HEK293T (cell line): Measurements from ENCODE around the gene C5AR1.

Source experiments
- CTCF ChIA-PET: fragments of 350-600 bp; formaldehyde crosslinking; extraction: SDS; loops from one replicate; lab custom pipeline; 2021; ENCODE audit warnings: antibody characterized with exemption, inconsistent platforms; lab: Yijun Ruan, JAX
- POLR2A ChIA-PET: fragments of 350-600 bp; formaldehyde crosslinking; extraction: SDS; loops from one replicate; lab custom pipeline; 2020; ENCODE audit warnings: antibody characterized with exemption, inconsistent platforms; lab: Yijun Ruan, JAX
- DNase-seq: peaks from one replicate; pipeline ENCODE4 v3.0.0; 2012; ENCODE audit warnings: mixed read lengths; ENCODE audit errors: extremely low spot score
- ARNT ChIP-seq: fragments of 450-650 bp; IDR thresholded peaks from 2 replicates; pipeline ENCODE4 v1.6.1; 2017; ENCODE audit warnings: mild to moderate bottlenecking
- BHLHE40 ChIP-seq: fragments of 450-650 bp; IDR thresholded peaks from 2 replicates; pipeline ENCODE4 v1.6.1; 2016; ENCODE audit warnings: mild to moderate bottlenecking, moderate library complexity, borderline replicate concordance
- CTBP1 ChIP-seq: fragments of 450-650 bp; IDR thresholded peaks from 2 replicates; pipeline ENCODE4 v1.6.1; 2016; ENCODE audit warnings: borderline replicate concordance
- ELF4 ChIP-seq: fragments of 450-650 bp; IDR thresholded peaks from 2 replicates; pipeline ENCODE4 v1.6.1; 2017; ENCODE audit warnings: antibody characterized with exemption
- FOXA1 ChIP-seq: fragments of 450-650 bp; IDR thresholded peaks from 2 replicates; pipeline ENCODE4 v1.6.1; 2016; ENCODE audit warnings: mild to moderate bottlenecking
- FOXK2 ChIP-seq: fragments of 450-650 bp; IDR thresholded peaks from 2 replicates; pipeline ENCODE4 v1.6.1; 2016; ENCODE audit warnings: mild to moderate bottlenecking
- FOXM1 ChIP-seq: fragments of 450-650 bp; IDR thresholded peaks from 2 replicates; pipeline ENCODE4 v1.6.1; 2017; ENCODE audit warnings: mild to moderate bottlenecking, borderline replicate concordance
- HDGF ChIP-seq: fragments of 450-650 bp; IDR thresholded peaks from 2 replicates; pipeline ENCODE4 v1.6.1; 2017; ENCODE audit warnings: antibody characterized with exemption, borderline replicate concordance
- L3MBTL2 ChIP-seq: fragments of 450-650 bp; conservative IDR thresholded peaks from 2 replicates; pipeline ENCODE4 v1.6.1; 2016; ENCODE audit warnings: mild to moderate bottlenecking
- LEF1 ChIP-seq: fragments of 450-650 bp; IDR thresholded peaks from 2 replicates; pipeline ENCODE4 v1.6.1; 2017; ENCODE audit warnings: mild to moderate bottlenecking, borderline replicate concordance
- NFRKB ChIP-seq: fragments of 450-650 bp; IDR thresholded peaks from 2 replicates; pipeline ENCODE4 v1.6.1; 2016; ENCODE audit warnings: mild to moderate bottlenecking, moderate library complexity
- SP1 ChIP-seq: fragments of 450-650 bp; IDR thresholded peaks from 2 replicates; pipeline ENCODE4 v1.6.1; 2017
- SUZ12 ChIP-seq: fragments of 450-650 bp; IDR thresholded peaks from 2 replicates; pipeline ENCODE4 v1.6.1; 2016; ENCODE audit warnings: mild to moderate bottlenecking
- TARDBP ChIP-seq: fragments of 450-650 bp; IDR thresholded peaks from 2 replicates; pipeline ENCODE4 v1.6.1; 2016
- ZNF384 ChIP-seq: fragments of 450-650 bp; IDR thresholded peaks from 2 replicates; pipeline ENCODE4 v1.6.1; 2016
- TF ChIP-seq, protein P1 (sequence below): fragments of 450-650 bp; IDR thresholded peaks from 2 replicates; pipeline ENCODE4 v1.6.1; 2016

The C5AR1 gene

DNA sequence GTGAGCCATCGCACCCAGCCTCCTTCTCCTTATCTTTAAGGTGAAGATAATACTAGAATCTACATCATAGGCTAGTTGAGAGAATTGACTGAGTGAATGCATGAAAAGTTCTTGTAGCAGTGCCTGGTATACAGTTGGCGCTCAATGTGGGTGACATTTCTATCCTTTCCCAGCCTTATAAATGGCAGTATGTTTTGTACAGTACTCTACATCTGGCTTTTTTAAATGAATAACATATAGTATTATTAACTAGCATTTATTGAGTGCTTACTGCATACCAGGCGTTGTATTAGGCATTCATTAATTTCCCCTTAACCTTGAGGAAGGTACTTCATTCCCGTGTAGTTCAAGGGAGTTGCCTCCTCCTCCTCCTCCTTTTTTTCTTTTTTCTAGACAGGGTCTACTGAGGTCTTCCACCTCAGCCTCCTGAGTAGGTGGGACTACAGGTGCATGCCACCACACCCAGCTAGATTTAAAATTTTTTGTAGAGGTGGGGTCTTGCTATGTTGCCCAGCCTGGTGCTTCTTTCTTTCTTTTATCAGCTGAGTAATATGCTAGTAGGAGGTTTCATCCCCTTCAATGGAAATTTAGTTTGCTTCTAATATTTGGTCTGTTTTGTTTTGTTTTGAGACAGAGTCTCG is 2.8 kb downstream of the C5AR1 start:
- DNase-seq: no peak
- ChIA-PET CTCF (interaction anchor here (0.6 kb wide), 1 partner anchor 320 kb away, joined by 3 read pairs; no protein-coding TSS in a partner anchor), POLR2A (no interaction called here)
- no peak for TF ChIP-seq FOXM1
- TF ChIP-seq TARDBP: no peak
- TF ChIP-seq SP1: no peak
- TF ChIP-seq FOXK2: no peak
- no peak for TF ChIP-seq HDGF
- no peak for TF ChIP-seq LEF1

DNA sequence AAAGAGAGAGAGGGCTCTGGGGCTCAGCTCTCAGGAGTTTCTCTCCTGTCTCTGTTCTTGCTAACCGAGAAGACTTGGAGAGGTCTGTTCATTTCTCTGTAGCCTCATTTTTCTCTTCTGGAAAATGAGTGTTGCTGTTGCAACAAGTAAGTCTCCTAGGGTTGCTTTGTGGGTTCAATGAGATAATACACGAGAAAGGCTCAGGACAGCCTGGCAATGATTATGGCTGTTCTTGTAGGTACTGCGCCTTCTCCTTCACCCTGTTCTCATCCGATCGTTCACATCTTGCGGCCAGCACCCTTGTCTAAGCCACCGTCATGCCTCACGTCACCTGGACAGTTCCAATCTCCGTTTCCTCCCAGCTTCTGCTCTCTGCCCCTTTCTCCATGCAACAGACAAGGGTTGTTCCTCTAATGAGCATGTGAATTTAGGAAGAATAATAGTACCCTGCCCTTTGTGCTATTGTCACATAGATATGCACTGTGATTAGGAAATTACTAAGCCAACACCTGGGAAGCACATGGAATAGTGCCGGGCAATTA is 4.2 kb downstream of the C5AR1 start:
- CTCF ChIA-PET: no interaction called here
- POLR2A ChIA-PET: no interaction called here
- no peak for TF ChIP-seq SP1
- no peak for TF ChIP-seq NFRKB
- no peak for TF ChIP-seq BHLHE40
- no peak for DNase-seq

DNA sequence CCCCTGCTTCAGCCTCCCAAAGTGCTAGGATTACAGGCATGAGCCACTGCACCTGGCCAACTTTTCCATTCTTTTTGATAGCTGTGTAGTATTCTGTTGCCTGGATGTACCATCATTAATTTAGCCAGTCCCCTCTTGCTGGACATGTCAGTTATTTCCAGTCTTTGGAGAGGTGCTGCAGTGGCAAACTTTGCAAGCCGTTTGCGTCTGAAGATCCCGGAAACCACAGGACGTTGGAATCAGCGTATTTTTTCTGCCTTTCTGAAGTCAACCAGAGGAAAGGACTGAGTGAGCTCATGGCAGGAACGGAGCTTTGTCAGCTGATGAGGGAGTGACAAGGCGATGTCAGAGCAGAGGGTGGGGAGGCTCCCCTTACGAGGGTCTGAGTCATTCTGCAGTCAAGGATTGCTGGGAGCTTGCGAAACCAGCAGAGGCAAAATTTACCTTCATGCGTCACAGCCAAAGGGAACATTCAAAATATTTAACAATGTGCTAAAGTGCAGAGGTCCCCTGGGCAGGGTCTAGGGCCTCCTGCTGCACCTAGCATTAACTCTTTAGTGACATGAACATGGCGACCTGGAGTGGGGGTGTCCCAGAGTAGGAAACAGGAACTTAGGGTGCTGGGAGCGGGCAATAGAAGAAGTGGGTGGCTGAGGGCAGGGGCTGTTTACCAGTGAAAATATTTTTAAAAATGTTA is 5.6 kb downstream of the C5AR1 start:
- peak; percentile 22 for DNase-seq
- POLR2A ChIA-PET: no interaction called here
- no peak for TF ChIP-seq TARDBP
- TF ChIP-seq L3MBTL2: no peak
- no peak for TF ChIP-seq FOXA1
- TF ChIP-seq, protein P1, sequence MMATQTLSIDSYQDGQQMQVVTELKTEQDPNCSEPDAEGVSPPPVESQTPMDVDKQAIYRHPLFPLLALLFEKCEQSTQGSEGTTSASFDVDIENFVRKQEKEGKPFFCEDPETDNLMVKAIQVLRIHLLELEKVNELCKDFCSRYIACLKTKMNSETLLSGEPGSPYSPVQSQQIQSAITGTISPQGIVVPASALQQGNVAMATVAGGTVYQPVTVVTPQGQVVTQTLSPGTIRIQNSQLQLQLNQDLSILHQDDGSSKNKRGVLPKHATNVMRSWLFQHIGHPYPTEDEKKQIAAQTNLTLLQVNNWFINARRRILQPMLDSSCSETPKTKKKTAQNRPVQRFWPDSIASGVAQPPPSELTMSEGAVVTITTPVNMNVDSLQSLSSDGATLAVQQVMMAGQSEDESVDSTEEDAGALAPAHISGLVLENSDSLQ: peak; percentile 57
- CTCF ChIA-PET: interaction anchor here (0.7 kb wide), 1 partner anchor 17 kb away, joined by 4 read pairs; no protein-coding TSS in a partner anchor

DNA sequence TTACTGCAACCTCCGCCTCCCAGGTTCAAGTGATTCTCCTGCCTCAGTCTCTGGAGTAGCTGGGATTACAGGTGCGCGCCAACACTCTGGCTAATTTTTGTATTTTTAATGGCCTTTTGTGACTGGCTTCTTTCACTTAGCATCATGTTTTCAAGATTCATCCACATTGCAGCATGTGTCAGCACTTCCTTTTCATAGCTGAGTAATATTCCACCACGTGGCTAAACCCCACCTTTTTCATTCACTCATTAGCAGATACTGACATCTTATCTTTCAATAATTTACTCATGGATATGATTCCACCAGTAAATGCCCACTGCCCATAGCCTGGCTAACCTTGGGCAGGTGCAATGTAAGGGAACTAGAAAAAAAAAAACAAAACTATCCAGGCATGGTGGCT is 6.9 kb downstream of the C5AR1 start:
- DNase-seq: no peak
- POLR2A ChIA-PET: no interaction called here
- CTCF ChIA-PET: no interaction called here
- TF ChIP-seq FOXA1 (no peak), SUZ12 (no peak), ARNT (no peak), BHLHE40 (no peak), CTBP1 (no peak), SP1 (no peak), NFRKB (no peak), FOXM1 (no peak), ZNF384 (no peak), ELF4 (no peak), HDGF (no peak), LEF1 (no peak), FOXK2 (no peak), L3MBTL2 (no peak)
- TF ChIP-seq, protein P1: no peak

DNA sequence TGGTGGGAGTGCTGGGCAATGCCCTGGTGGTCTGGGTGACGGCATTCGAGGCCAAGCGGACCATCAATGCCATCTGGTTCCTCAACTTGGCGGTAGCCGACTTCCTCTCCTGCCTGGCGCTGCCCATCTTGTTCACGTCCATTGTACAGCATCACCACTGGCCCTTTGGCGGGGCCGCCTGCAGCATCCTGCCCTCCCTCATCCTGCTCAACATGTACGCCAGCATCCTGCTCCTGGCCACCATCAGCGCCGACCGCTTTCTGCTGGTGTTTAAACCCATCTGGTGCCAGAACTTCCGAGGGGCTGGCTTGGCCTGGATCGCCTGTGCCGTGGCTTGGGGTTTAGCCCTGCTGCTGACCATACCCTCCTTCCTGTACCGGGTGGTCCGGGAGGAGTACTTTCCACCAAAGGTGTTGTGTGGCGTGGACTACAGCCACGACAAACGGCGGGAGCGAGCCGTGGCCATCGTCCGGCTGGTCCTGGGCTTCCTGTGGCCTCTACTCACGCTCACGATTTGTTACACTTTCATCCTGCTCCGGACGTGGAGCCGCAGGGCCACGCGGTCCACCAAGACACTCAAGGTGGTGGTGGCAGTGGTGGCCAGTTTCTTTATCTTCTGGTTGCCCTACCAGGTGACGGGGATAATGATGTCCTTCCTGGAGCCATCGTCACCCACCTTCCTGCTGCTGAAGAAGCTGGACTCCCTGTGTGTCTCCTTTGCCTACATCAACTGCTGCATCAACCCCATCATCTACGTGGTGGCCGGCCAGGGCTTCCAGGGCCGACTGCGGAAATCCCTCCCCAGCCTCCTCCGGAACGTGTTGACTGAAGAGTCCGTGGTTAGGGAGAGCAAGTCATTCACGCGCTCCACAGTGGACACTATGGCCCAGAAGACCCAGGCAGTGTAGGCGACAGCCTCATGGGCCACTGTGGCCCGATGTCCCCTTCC is 10.5 kb downstream of the C5AR1 start:
- no peak for TF ChIP-seq SP1
- TF ChIP-seq CTBP1: no peak
- TF ChIP-seq L3MBTL2: no peak
- TF ChIP-seq FOXA1: no peak
- TF ChIP-seq, protein P1: no peak
- TF ChIP-seq ZNF384: no peak
- no peak for TF ChIP-seq HDGF
- ChIA-PET CTCF (no interaction called here), POLR2A (no interaction called here)
- DNase-seq: no peak

DNA sequence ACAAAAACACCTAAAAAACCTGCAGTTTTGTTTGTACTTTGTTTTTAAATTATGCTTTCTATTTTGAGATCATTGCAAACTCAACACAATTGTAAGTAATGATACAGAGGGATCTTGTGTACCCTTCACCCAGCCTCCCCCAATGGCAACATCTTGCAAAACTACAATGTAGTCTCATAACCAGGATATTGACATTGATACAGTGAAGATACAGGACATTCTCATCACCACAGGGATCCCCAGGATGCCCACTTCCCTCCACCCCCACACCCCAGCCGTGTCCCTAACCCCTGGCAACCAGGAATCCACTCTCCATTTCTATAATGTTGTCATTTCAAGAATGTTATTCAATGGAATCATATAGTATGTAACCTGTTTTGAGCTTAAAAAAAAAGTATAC is 12.0 kb downstream of the C5AR1 start:
- ChIA-PET POLR2A (no interaction called here), CTCF (interaction anchor here (2.1 kb wide), 1 partner anchor 16 kb away, joined by 8 read pairs; no protein-coding TSS in a partner anchor)
- TF ChIP-seq LEF1 (no peak), CTBP1 (no peak), FOXK2 (no peak), FOXA1 (no peak), ARNT (no peak), ZNF384 (no peak), BHLHE40 (no peak), NFRKB (no peak), TARDBP (no peak)
- DNase-seq: no peak
